HL-60/S4 (cell line): ENCODE results near the gene CPO.
"Not testable (repeated sequence)": the region's sequence is repeated elsewhere in the genome, so short reads cannot be mapped to it uniquely, and the experiment has no call there.

Experiments
- in situ Hi-C: fragments of 300-500 bp; cut with MboI; formaldehyde crosslinking; loops from 2 replicates; pipeline ENCODE4 v1.14.3; 2022; ENCODE audit warnings: low sequenced_read_pairs

The CPO gene, protein sequence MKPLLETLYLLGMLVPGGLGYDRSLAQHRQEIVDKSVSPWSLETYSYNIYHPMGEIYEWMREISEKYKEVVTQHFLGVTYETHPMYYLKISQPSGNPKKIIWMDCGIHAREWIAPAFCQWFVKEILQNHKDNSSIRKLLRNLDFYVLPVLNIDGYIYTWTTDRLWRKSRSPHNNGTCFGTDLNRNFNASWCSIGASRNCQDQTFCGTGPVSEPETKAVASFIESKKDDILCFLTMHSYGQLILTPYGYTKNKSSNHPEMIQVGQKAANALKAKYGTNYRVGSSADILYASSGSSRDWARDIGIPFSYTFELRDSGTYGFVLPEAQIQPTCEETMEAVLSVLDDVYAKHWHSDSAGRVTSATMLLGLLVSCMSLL

DNA sequence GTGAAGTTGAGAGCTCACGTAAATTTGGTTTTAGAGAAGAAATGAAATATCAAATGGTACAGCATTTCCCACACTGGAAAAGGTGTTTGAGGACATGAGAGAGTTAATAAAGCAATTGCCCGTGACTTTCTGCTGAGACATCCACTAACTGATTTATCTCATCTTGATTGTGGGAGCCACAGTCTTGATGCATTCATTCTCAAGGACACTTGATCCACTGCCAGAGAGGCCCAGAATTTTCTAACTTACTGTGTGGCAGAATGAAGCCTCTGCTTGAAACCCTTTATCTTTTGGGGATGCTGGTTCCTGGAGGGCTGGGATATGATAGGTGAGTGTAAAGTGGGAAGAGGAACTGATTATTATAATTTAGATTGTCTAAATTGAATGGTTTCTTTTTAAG is at the start of gene CPO:
CPO (plus strand) TSS at position 179 of the 400 bp plus-strand sequence; CDS start at position 261, 82 bp downstream.
- in situ Hi-C loops = no loop called here

DNA sequence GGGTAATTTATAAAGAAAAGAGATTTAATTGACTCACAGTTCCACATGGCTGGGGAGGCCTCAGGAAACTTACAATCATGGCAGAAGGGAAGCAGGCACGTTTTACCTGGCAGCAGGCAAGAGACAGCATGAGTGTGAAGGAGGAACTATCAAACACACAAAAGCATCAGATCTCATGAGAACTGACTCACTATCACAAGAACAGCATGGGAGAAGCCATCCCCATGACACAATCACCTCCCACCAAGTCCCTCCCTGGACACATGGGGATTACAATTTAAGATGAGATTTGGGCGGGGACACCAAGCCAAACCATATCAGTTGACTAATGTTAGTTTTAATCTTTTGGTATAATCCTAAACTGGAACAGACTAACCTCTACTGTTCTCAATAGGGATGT is 49.1 kb upstream of the CPO start:
- in situ Hi-C loops = no loop called here

DNA sequence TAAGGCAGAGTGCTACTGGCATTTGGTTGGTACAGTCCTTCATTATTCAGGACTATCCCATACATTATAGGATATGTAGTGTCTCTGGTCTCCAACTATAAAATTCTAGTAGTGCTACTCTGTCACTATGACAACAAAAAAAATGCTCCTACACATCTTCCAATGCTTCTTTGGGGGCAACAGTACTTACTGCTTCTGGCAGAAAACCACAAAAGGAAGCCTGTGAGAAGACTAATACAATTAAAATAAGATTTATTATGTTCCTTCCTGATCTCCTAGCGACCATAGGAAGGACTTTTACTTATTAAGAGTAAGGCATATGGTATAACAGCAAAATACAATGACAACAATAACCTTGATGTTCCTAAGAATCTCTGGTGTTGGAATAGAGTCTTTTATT is 48.4 kb upstream of the CPO start:
- in situ Hi-C loops = no loop called here

DNA sequence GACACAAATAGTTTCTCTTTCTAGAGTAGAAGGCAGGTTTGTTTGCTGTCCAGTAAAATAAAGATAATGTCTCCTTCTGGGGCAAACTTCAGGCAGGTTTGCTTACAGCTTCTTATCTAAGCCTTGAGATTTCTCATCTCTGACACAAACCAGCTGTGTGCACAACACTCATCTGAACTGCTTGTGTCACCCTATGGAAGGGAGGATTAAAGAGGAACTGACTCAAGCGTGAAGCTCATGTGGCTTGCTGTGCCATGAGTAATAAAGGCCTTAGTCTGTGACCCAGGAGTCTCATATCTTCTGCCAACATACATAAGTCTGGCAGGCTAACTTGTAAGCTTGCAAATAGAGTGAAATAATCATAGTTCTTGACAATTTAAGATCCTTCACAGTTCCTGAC is 24.2 kb upstream of the CPO start:
- in situ Hi-C loops = no loop called here

DNA sequence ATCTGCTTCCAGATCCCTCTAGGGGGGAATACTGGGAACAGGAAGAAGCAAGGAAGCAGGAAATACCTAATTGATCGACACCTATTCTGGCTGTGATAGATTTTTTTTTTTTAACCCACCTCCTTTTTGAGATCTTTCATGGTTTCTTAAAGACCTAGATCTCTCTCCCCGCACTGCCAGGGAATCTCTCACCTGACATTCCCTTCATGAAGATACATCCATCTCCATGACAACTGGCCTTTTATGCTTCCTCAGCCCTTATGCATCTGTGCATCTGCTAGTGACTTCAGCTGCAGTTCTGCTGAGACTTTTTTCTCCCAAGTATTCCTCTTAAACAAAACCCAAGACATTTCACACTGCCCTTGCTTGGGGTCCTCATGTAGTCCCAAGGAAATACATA is 21.1 kb upstream of the CPO start:
- in situ Hi-C loops = no loop called here

DNA sequence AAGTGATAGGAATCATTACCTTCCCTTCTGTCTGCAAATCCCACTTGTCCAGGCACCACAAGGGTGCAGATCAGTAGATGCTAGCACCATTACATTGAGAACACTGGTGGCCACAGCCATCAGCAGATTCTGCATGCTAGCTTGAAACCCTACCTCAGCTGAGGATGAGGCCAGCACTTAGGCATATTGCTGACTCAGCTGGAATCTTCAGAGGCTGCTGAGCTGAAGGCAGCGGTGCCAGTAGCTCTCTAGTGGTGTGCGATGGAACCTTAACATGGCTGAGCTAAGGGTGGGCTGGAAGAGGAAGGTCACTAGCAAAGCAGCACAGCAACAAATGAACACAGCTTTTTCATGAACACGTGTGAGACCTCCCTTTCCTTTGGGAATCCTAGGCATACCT is 19.0 kb upstream of the CPO start:
- in situ Hi-C loops = no loop called here

DNA sequence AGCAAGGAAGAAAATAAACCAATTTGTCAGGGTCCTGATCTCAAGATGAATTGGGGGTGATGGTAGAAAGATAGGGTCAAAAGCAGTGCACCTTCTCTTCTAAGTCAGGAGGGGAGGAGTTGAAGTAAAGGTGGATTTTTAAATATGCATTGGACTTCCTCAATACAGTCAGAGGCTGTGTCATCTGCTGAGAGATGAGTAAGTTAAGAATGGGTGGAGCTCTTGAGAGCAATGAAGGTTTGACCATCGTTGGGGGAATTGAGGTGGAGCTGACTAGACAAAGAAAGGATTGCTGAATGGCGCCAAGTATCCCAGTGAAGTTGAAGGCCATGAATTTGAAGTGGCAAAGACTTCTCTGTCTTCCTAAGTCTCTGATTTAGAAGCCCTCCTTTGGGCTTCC is 18.4 kb upstream of the CPO start:
- in situ Hi-C loops = no loop called here

DNA sequence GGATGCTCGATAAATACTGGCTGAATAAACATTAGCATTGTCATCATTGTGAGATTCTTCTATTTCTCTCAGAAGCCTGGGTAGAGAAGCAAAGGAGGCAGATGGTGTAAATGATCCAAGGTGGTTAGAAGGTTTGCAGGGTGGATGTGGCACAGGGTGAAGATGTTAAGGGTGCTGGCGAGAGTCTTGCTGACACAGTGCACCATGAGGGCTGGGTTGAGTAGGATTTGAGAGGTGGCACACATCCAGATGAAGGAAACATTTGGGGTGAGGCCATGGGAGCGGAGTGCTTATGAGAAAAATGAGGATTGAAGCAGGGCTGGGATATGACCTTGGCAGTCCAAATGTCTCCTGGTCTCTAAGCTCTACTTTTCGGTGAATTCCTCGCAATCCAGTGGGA is 17.8 kb upstream of the CPO start:
- in situ Hi-C loops = no loop called here

DNA sequence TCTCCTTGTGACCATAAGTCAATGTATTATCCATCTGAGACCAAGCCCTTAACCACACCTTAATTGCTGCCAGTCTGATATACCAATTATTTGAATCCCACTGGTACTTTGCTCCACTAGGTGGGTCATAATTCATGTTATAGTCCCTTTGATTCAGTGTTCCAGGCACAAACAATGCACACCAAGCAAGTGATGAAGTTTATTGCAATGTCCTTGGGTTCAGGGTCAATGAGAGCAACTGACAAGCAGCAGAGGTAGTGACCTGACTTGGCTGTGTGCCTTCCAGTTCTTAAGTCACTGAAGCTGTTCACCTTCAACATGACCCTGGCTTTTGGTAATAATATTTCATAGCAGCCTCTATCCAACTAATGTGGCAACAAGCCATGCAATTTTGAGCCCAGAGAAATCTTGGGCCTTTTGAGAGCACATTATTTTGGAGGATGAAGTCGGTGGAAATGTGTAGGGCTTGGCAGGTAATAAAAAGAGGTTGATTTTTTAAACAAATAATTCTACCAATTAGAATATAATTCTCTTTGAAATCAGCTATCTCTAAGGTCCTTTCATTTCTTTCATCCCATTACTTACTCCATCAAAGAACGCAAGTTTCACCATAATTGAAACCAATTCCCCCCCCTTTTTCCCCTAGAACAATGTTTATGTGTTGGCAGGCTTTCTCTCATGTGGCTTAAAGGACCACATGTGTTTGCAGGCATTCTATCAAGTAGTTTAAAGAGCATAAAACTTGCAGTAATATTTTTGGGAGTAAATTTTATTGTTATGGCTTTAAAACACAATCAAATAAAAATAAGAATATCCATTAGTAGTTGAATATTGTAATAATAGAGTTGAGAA is 3.1 kb upstream of the CPO start:
- in situ Hi-C loops = no loop called here

DNA sequence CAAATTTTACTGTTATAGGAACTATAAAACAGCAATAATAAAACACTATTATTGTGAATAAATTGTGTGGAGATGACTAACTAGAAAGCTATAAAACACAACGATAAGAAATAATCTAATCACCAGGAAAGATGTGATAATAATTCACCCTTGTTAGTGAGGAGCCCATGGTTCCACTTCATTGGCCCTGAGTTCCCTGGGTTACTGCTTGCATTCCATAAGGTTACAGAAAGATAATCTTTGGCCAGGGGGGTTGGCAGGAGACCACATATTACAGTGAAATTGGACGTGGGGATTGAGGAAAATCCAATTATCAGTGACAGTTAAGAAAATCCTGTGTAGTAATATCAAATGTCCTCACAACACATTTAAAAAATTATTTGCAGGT is 2.5 kb upstream of the CPO start:
- in situ Hi-C loops = no loop called here

DNA sequence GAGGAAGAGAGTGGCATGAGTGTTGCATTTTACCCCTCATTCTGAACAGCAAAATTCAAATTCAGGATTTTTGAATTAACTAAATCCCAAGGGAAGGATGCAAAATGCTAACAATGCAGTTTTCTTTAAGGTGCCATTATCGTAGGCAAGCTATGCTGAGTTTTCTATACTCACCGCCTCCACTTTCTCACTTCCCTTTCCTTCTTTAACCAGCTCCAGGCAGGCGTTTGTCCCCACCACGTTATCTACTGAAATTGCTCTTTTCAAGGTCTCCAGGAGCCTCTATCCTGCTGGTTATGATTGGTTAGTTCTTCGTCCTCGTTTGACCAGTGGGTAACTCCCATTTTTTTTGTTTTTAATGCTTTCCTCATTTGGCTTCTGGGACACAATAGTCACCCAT is 1.8 kb upstream of the CPO start:
- in situ Hi-C loops = no loop called here

DNA sequence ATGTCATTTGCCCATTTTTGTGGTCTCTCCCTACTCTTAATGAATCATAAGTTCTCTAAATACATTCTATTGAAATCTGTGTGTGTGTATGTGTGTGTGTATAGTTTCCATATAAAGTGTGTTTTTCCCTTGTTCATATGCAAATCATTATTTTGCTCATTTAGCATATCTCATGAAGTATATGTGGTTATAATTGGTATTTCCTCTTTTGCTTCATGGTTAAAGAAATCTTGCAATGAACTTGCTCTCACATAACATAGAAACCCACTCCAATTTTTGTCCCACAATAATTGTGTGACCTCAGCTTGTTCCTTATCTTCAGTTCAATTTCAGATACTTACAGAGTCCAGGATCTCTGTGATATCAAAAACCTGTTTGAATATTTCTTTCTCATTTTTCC is 1.2 kb downstream of the CPO start:
- in situ Hi-C loops = no loop called here

DNA sequence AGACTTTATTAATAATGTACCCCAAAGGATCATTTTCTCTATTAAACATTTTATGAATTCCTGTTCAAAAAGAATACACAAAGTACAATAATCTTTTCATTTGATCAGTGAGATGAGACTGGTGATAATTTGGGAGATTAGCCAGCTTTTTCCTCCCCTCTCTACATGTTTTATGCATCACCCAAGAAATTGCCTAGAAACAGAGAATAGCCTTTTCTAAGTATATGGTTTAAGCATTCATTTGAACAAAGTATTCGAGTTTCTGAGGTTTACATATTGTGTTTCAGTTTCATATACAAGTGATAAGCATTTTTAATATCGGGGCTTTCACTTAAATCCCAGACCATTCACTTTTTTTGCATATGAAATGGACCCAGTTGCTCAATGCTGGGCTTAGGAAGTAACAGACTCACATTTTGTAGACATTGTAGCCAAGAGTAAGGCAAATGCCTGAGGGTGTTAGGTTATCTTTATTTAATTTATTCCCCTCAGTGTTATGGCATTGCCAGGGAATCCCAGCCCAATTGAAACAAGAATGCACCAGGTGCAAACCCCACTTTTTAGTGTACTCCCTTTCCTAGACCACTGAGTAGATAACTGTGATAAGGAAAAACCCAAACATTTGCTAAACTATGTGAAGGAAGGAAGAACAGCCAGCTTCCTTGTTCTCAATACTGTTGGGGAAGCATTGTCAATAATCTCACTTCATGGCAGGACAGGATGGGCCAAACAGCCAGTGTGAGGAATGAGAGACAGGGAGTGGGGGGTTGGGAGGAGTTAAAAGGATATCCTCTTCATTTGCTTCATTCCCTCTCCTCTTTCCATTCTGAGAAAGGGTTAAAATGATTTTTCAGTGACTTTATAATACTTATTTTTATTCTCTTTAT is 3.5 kb downstream of the CPO start:
- in situ Hi-C loops = no loop called here

DNA sequence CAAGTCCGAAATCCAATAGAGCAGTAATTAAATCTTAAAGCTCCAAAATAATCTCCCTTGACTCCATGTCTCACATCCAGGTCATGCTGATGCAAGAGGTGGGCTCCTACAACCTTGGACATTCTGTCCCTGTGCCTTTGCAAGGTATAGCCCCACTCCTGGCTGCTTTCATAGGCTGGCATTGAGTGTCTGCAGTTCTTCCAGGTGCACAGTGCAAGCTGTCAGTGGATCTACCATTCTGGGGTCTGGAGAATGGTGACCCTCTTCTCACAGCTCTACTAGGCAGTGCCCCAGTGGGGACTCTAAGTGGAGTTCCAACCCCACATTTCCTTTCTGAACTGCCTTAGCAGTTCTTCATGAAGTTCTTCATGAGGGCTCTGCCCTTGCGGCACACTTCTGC is 14.1 kb downstream of the CPO start:
- in situ Hi-C loops = not testable (repeated sequence)

DNA sequence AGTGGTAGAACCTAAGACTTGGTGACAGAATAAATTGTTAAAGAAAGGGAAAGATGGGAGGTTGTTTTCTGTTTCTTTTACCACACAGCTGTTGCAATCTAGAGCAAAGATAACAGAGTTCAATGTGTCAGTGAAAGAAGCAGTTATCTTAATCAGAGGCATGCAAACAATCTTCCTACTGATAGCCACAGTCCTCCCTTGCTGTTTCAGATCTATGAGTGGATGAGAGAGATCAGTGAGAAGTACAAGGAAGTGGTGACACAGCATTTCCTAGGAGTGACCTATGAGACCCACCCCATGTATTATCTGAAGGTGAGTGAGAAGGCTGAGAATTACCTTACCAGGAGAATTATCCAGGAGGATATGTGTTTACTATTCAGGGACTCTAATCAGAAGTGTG is 15.9 kb downstream of the CPO start:
- in situ Hi-C loops = no loop called here

DNA sequence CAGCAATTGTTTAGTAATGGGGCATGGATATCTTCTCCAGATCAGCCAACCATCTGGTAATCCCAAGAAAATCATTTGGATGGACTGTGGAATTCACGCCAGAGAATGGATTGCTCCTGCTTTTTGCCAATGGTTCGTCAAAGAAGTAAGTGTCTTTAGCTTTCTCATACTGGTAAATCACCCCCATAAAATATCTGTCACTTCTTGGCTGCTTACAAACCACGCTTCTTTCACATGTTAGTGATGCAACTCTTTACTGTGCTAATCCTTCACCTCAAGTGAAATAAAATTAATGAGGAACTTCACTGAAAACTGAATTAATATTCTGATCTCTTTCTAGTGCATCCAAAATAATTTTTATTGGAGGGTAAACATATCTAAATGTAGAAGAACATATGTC is 18.9 kb downstream of the CPO start:
- in situ Hi-C loops = no loop called here

DNA sequence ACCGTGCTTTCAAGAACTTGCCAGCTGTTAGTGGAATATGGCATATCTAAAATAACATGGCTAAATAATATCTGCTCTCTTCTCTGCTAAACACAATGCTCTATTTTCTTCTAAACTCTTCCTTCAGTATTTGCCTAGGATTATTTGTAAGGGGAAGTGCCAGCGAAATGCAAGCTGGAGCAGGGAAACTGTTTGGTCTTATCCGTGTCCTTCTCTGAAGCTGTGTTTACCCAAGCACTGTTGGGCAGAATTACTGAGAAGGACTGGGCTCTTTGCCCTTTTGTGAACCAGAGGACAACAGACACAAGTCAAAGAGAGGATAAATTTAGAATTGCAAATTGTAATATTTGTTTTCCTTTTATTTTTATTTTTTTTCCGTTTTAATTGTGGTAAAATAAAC is 23.6 kb downstream of the CPO start:
- in situ Hi-C loops = no loop called here

DNA sequence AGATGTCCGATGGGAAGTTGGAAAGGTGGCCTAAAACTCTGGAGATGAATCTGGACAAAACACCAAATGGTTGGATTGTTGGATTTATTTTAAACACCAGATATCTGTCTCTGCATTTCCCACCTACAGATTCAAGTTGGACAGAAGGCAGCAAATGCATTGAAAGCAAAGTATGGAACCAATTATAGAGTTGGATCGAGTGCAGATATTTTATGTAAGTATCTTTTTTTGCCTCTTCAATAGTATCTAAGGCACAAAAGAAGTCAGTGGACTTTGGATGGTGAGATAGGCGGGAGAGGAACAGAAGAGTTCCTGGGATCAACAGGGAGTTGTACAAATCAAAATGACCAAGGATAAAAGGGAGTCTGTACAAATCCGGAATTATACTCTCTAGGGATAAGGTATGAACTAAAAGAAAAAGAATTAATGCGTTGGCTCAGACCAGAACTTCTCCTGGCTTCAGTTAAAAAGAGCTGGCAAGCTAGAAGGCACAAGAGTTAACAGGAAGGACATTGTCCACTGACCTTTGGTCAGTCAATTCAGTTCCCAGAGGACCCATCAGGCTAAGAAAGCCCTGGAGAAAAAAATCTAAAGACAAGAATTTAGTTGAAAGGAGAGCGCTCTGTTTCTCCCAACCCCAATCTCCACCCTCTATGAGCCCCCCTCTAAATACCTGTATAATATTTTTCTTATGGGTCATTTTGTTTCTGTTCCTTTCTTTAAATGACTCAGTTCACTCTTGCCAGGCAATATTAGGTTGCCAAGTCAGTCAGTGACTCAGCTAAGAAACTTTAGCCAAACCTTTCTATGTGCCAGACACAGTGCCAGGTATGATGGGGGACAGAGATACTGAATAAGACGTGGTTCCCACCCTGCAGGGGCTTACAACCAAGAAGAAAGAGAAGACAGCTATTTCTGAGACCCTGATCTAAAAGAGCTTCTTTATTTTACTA is 29.1 kb downstream of the CPO start:
- in situ Hi-C loops = no loop called here

DNA sequence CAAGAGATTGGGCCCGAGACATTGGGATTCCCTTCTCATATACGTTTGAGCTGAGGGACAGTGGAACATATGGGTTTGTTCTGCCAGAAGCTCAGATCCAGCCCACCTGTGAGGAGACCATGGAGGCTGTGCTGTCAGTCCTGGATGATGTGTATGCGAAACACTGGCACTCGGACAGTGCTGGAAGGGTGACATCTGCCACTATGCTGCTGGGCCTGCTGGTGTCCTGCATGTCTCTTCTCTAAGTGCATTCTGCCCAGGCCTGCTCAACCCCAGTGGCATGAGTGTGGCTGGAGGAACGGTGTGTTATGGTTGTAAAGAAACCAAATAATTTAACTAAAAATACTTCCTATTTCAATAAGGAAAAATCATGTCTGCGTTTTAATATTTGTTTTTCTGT is 29.9 kb downstream of the CPO start:
- in situ Hi-C loops = no loop called here
